Loucy (cell line): ENCODE measurements around the gene AP1G2.

ENCODE experiments used
- CTCF ChIP-seq: fragments of 200-600 bp; sonication (generic); conservative IDR thresholded peaks from 2 replicates; pipeline ENCODE4 v1.5.1; 2014; ENCODE audit warnings: mild to moderate bottlenecking, antibody characterized with exemption, low read length
- EZH2phosphoT487 ChIP-seq: fragments of 200-600 bp; IDR thresholded peaks from 2 replicates; pipeline ENCODE4 v1.6.1; 2018; ENCODE audit warnings: antibody characterized with exemption, mild to moderate bottlenecking, moderate library complexity, borderline replicate concordance

DNA sequence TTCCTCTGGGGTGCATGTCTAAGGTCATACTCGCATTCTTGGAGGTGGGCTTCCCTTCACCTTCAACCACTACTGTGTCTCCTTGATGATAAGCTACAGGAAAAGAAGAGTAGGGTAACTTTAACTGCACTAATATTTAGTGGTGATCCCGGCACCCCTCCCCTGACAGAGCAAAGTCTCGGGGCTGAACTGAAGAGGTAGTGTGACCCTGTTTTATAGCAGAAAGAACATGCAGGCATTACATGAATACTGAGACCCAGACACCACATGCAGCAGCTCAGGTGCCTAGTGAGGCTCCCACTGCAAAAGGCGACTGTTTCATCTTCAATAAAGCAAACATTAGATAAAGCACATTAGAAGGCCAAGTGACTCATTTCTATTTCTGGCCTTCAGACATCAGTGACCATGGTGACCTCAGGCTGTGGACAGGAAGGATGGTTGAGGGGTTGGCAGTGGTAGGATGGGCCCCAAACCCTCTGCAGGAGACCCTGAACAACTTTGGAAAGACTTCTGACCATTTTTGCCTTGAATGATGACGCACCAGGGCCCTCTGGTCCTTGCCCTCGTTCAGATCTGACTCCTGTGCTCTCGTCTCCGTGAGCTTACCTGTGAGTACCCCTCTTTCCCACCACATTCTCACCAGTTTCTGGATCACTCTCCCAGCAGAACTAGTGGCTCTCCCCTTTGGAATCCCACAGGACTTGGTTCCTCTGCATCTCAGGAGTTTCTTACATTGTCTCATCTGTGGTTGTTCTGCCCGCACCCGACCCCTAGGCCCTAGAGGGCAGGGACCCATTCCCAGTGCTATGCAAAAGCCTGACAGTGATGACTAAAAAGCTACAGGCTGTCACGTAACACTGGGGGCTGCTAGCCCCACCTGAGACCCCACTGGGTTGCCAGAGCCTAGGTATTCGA, 34.8 kb upstream of the AP1G2 start:
- TF ChIP-seq CTCF (no peak), EZH2phosphoT487 (no peak)
